Natural killer cell (primary cell): ENCODE results near the gene ATXN1. TPM values are rescaled to one million over a fixed set of nuclear protein-coding genes. Genes with fewer than 3 reads are reported as not detected.

Experiments used
- ATAC-seq, 3 donors: fragments of 150-1000 bp in 2 of 3; fragments of 200-7000 bp in 1 of 3; cut with Tn5 transposase; 1 replicate in 1 of 3; 2 replicates in 2 of 3; pipeline ENCODE4 v1.10.0; 2021; ENCODE audit warnings: mild to moderate bottlenecking in 2 of 3, moderate library complexity in 2 of 3
- DNase-seq, 2 donors: peaks; one replicate each; pipeline versions ENCODE4 v3.0.0 to v3.0.0-alpha.2; 2013 to 2021; ENCODE audit warnings: mixed read lengths in 1 of 2
- H3K27ac ChIP-seq: one replicate; pipeline ENCODE4 v1.5.1; 2013; ENCODE audit warnings: mild to moderate bottlenecking, low read length
- H3K27me3 ChIP-seq: one replicate; pipeline ENCODE4 v1.6.1; 2013; ENCODE audit warnings: low read length; ENCODE audit not compliant: control insufficient read depth, insufficient read depth
- H3K36me3 ChIP-seq: one replicate; pipeline ENCODE4 v1.6.1; 2013; ENCODE audit warnings: low read length; ENCODE audit not compliant: control insufficient read depth, insufficient read depth
- H3K4me1 ChIP-seq: one replicate; pipeline ENCODE4 v1.6.1; 2013; ENCODE audit warnings: low read length; ENCODE audit not compliant: control insufficient read depth, insufficient read depth
- H3K4me3 ChIP-seq: one replicate; pipeline ENCODE4 v1.5.1; 2013; ENCODE audit warnings: low read length
- H3K9me3 ChIP-seq: one replicate; pipeline ENCODE4 v1.6.1; 2013; ENCODE audit warnings: low read length; ENCODE audit not compliant: control insufficient read depth, insufficient read depth
- H3K27ac Mint-ChIP-seq, 2 donors: one replicate each; pipeline ENCODE4 v1.8.0; 2022; ENCODE audit warnings: mild to moderate bottlenecking in 2 of 2, mixed read lengths in 2 of 2, moderate library complexity in 1 of 2
- H3K27me3 Mint-ChIP-seq, 2 donors: one replicate each; pipeline ENCODE4 v1.8.0; 2022; ENCODE audit warnings: low read depth in 2 of 2, mixed read lengths in 2 of 2
- H3K36me3 Mint-ChIP-seq: one replicate; pipeline ENCODE4 v1.8.0; 2022; ENCODE audit warnings: mixed read lengths
- H3K4me1 Mint-ChIP-seq, 2 donors: one replicate each; pipeline ENCODE4 v1.8.0; 2022; ENCODE audit warnings: mixed read lengths in 2 of 2
- H3K4me3 Mint-ChIP-seq: one replicate; pipeline ENCODE4 v1.8.0; 2022; ENCODE audit warnings: mild to moderate bottlenecking, moderate library complexity, mixed read lengths
- H3K9me3 Mint-ChIP-seq, 2 donors: one replicate each; pipeline ENCODE4 v1.8.0; 2022; ENCODE audit warnings: mixed read lengths in 2 of 2
- WGBS: methylation state at CpG from one replicate; pipeline ENCODE4 v1.1.7; 2013; ENCODE audit warnings: missing lambda C conversion rate; ENCODE audit not compliant: insufficient coverage; 5-methylcytosine and 5-hydroxymethylcytosine counted together
- intact Hi-C: fragments of 100-400 bp; cut with micrococcal nuclease; formaldehyde crosslinking; loops from one replicate; pipeline ENCODE4 v1.14.2; 2022
- total RNA-seq, 4 donors: library from RNA; stranded (reverse); fragments of 120-200 nt in 1 of 4; gene quantifications; one replicate each; pipeline versions ENCODE4 v1.2.3 to v1.2.4, GENCODE V29; 2013 to 2022
- TF ChIP-seq, protein P1 (sequence below): fragments of 200-600 bp; IDR thresholded peaks from one replicate; pipeline ENCODE4 v1.8.0; 2022; ENCODE audit warnings: antibody characterized with exemption

Gene ATXN1
- total RNA-seq, 3 donors from 2014 or later (not counting 1 experiment from before 2014, with no cell fraction given) = 90.4 to 120 (median 97.9) TPM

DNA sequence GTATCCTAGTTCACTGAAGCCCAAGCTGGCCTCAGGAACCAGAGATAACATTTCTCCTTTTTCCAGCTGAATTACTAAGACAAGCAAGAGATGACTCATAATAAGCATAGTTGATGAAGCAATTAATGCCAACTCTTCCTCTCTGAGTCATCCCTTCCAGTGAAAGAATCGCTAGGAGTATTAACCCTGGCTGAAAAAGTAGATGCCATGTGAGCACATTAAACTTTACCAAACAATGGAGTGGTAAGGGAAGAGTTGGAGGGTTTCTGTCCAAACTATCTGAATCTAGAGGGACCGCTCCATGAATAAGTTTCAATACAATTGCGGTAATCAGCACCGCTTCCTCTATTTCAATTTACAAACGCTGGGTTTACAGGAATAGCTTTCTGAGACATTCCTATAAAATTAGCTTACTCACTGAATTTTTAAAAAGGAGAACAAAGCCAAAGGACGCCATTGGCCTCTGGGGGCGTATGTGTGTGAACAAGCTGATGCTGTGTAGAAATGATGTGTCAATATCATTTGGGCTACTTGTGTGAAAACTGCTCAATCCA is 48.3 kb downstream of the ATXN1 start:
- Mint-ChIP-seq H3K4me3 (peak overlapping the region; percentile 48), H3K36me3 (no peaks in the 10 kb centered on the region), H3K27me3 (no peaks in the 10 kb centered on the region), H3K9me3 (no peaks in the 10 kb centered on the region), H3K27ac (peak overlapping the region; percentile 54 to 85), H3K4me1 (peaks cover 29 to 52% of the 10 kb centered on the region in 2 donors)
- peak in 1 of 2 donors; percentile 56 for DNase-seq
- TF ChIP-seq, protein P1, sequence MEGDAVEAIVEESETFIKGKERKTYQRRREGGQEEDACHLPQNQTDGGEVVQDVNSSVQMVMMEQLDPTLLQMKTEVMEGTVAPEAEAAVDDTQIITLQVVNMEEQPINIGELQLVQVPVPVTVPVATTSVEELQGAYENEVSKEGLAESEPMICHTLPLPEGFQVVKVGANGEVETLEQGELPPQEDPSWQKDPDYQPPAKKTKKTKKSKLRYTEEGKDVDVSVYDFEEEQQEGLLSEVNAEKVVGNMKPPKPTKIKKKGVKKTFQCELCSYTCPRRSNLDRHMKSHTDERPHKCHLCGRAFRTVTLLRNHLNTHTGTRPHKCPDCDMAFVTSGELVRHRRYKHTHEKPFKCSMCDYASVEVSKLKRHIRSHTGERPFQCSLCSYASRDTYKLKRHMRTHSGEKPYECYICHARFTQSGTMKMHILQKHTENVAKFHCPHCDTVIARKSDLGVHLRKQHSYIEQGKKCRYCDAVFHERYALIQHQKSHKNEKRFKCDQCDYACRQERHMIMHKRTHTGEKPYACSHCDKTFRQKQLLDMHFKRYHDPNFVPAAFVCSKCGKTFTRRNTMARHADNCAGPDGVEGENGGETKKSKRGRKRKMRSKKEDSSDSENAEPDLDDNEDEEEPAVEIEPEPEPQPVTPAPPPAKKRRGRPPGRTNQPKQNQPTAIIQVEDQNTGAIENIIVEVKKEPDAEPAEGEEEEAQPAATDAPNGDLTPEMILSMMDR = no peak
- WGBS = 44% methylated on average over 6 of the region's 7 CpGs
- Histone ChIP-seq H3K27me3 (no peaks in the 10 kb centered on the region), H3K4me3 (no peak overlapping the region), H3K4me1 (peaks cover 20% of the 10 kb centered on the region), H3K9me3 (no peaks in the 10 kb centered on the region), H3K27ac (peak overlapping the region; percentile 73), H3K36me3 (no peaks in the 10 kb centered on the region)
- intact Hi-C loops = loop anchor here (2.0 kb wide), 1 partner anchor 14 kb away; no protein-coding TSS in a partner anchor
- peak; percentile 55 to 69 (median 58) for ATAC-seq

GRCh38 chr6:16712255-16712930 is 48.9 kb downstream of the ATXN1 start:
- H3K4me3 ChIP-seq = peak overlapping the region; percentile 8
- peaks cover 35 to 49% of the 10 kb centered on the region in 2 donors for H3K4me1 Mint-ChIP-seq

GRCh38 chr6:16711546-16712254 is 49.6 kb downstream of the ATXN1 start:
- H3K4me1 Mint-ChIP-seq = peaks cover 41 to 52% of the 10 kb centered on the region in 2 donors
- H3K36me3 Mint-ChIP-seq = no peaks in the 10 kb centered on the region
- 73% methylated on average over 5 of the region's 8 CpGs for WGBS
- ATAC-seq = peak in 2 of 3 donors; percentile 7 to 27
- Histone ChIP-seq H3K4me3 (peak overlapping the region; percentile 8), H3K27ac (peak overlapping the region; percentile 73), H3K27me3 (no peaks in the 10 kb centered on the region), H3K36me3 (no peaks in the 10 kb centered on the region), H3K4me1 (peaks cover 24% of the 10 kb centered on the region), H3K9me3 (no peaks in the 10 kb centered on the region)
- TF ChIP-seq, protein P1 = no peak
- peak in 1 of 2 donors; percentile 81 for DNase-seq
- peak overlapping the region; percentile 54 to 85 for H3K27ac Mint-ChIP-seq
- intact Hi-C loops = loop anchor here (2.0 kb wide), 1 partner anchor 13 kb away; no protein-coding TSS in a partner anchor
- peak overlapping the region; percentile 73 for H3K4me3 Mint-ChIP-seq
- H3K9me3 Mint-ChIP-seq = no peaks in the 10 kb centered on the region
- H3K27me3 Mint-ChIP-seq = no peaks in the 10 kb centered on the region

More at GRCh38 chr6:16712255-16712930, 48.9 kb downstream of the ATXN1 start:
- WGBS = 10% methylated on average over 10 of the region's 12 CpGs
- Mint-ChIP-seq H3K4me3 (peak overlapping the region; percentile 48), H3K27me3 (no peaks in the 10 kb centered on the region), H3K27ac (peak overlapping the region; percentile 54 to 85), H3K36me3 (no peaks in the 10 kb centered on the region), H3K9me3 (no peaks in the 10 kb centered on the region)
- DNase-seq (peak in 1 of 2 donors; percentile 61), ATAC-seq (peak; percentile 74 to 76 (median 75))
- Histone ChIP-seq H3K27me3 (no peaks in the 10 kb centered on the region), H3K9me3 (no peaks in the 10 kb centered on the region), H3K27ac (peak overlapping the region; percentile 73), H3K4me1 (peaks cover 21% of the 10 kb centered on the region), H3K36me3 (no peaks in the 10 kb centered on the region)
- intact Hi-C loops = loop anchor here (2.0 kb wide), 1 partner anchor 14 kb away; no protein-coding TSS in a partner anchor
- TF ChIP-seq, protein P1 = no peak
